Keratinocyte (primary cell): ENCODE data around the gene TMEM167A. TPM values are rescaled to one million over a fixed set of nuclear protein-coding genes. Genes with fewer than 3 reads are reported as not detected.

Source experiments
- DNase-seq: peaks from one replicate; pipeline ENCODE4 v3.0.0-alpha.2; 2011; ENCODE audit warnings: low read depth, missing footprints, low spot score
- FAIRE-seq: peaks from 2 replicates; lab custom pipeline; 2011; peaks lifted over from hg19 to GRCh38; lab: Jason Lieb, UNC
- H2AFZ ChIP-seq: 2 replicates; pipeline ENCODE4 v1.6.0; 2012; ENCODE audit warnings: low read length, control low read depth, inconsistent platforms; ENCODE audit not compliant: control insufficient read depth
- H3K27ac ChIP-seq: 2 replicates; pipeline ENCODE4 v1.5.1; 2011; ENCODE audit warnings: low read length; ENCODE audit not compliant: control insufficient read depth, insufficient read depth
- H3K27me3 ChIP-seq: 3 replicates; pipeline ENCODE4 v1.6.0; 2011; ENCODE audit warnings: low read length; ENCODE audit not compliant: control insufficient read depth, insufficient read depth; ENCODE audit errors: extremely low read depth
- H3K36me3 ChIP-seq, 2 experiments: 2 replicates in 1 of 2; 3 replicates in 1 of 2; pipeline ENCODE4 v1.5.1; 2011; ENCODE audit warnings: low read length in 2 of 2, mild to moderate bottlenecking in 1 of 2; ENCODE audit not compliant: control insufficient read depth in 2 of 2, insufficient read depth in 2 of 2; ENCODE audit errors: extremely low read depth in 1 of 2
- H3K4me1 ChIP-seq: 3 replicates; pipeline ENCODE4 v1.5.1; 2011; ENCODE audit warnings: low read length; ENCODE audit not compliant: control insufficient read depth, insufficient read depth; ENCODE audit errors: extremely low read depth
- H3K4me2 ChIP-seq: 3 replicates; pipeline ENCODE4 v1.6.0; 2011; ENCODE audit warnings: low read depth, low read length; ENCODE audit not compliant: control insufficient read depth, insufficient read depth; ENCODE audit errors: extremely low read depth
- H3K4me3 ChIP-seq, 3 experiments: fragments of 200-600 bp in 1 of 3; sonication (generic) in 1 of 3; 2 replicates in 2 of 3; 3 replicates in 1 of 3; pipeline ENCODE4 v1.5.1; 2011 to 2016; ENCODE audit warnings: low read length in 3 of 3, mild to moderate bottlenecking in 3 of 3, control low read depth in 2 of 3, inconsistent platforms in 1 of 3, low read depth in 1 of 3, mixed read lengths in 1 of 3, mixed run types in 1 of 3, moderate library complexity in 1 of 3; ENCODE audit not compliant: control insufficient read depth in 2 of 3, insufficient read depth in 2 of 3; ENCODE audit errors: extremely low read depth in 1 of 3
- H3K79me2 ChIP-seq: 2 replicates; pipeline ENCODE4 v1.6.0; 2012; ENCODE audit warnings: low read length; ENCODE audit not compliant: control insufficient read depth, insufficient read depth
- H3K9ac ChIP-seq: 3 replicates; pipeline ENCODE4 v1.6.0; 2011; ENCODE audit warnings: low read length; ENCODE audit not compliant: control insufficient read depth, insufficient read depth; ENCODE audit errors: extremely low read depth
- H3K9me1 ChIP-seq: 3 replicates; pipeline ENCODE4 v1.6.0; 2011; ENCODE audit warnings: low read length; ENCODE audit not compliant: control insufficient read depth, insufficient read depth; ENCODE audit errors: extremely low read depth
- H3K9me3 ChIP-seq: 2 replicates; pipeline ENCODE4 v1.5.1; 2012; ENCODE audit warnings: low read depth, low read length; ENCODE audit not compliant: control insufficient read depth
- H4K20me1 ChIP-seq: 3 replicates; pipeline ENCODE4 v1.6.0; 2011; ENCODE audit warnings: low read length; ENCODE audit not compliant: control insufficient read depth, insufficient read depth; ENCODE audit errors: extremely low read depth
- CTCF ChIP-seq, 3 experiments: IDR thresholded peaks in 1 of 3; conservative IDR thresholded peaks in 1 of 3; optimal IDR thresholded peaks in 1 of 3; 2 replicates in 2 of 3; 3 replicates in 1 of 3; pipeline versions ENCODE3 to v1.5.1; 2011; ENCODE audit warnings: low read length in 3 of 3, mild to moderate bottlenecking in 3 of 3, moderate library complexity in 2 of 3, control low read depth in 1 of 3, inconsistent platforms in 1 of 3; ENCODE audit not compliant: insufficient read depth in 2 of 3; ENCODE audit errors: extremely low read depth in 1 of 3
- EZH2 ChIP-seq: IDR thresholded peaks from one replicate; pipeline ENCODE4 v1.6.1; 2012; ENCODE audit warnings: inconsistent platforms, mild to moderate bottlenecking, low read length, moderate library complexity
- dilution Hi-C: fragments of 300-500 bp; cut with MboI; formaldehyde crosslinking; loops from one replicate; pipeline ENCODE4 v1.7.0; 2020; ENCODE audit warnings: low sequenced_read_pairs; ENCODE audit not compliant: extremely low pct_ligation_motif_present
- polyA plus RNA-seq, 5 experiments: library from polyadenylated mRNA; depleted of rRNA in 3 of 5; stranded (reverse) in 3 of 5; stranded (forward) in 1 of 5; unstranded in 1 of 5; fragments of >200 nt; gene quantifications; 1 replicate in 1 of 5; 2 replicates in 3 of 5; 3 replicates in 1 of 5; pipeline versions ENCODE4 v1.2.1 to v1.2.3, GENCODE V29; 2011 to 2012; ENCODE audit warnings: missing spikeins in 2 of 5, low read depth in 1 of 5, low replicate concordance in 1 of 5

The TMEM167A gene
- polyA plus RNA-seq, 1 donor (not counting 4 experiments of a cell fraction or from before 2014, with no cell fraction given), result 97.6 TPM

GRCh38 chr5:83102364-83102980 is 25.3 kb upstream of the TMEM167A start:
- FAIRE-seq, result no peak
- Histone ChIP-seq H3K9me3 (no peaks in the 10 kb centered on the region), H2AFZ (no peak overlapping the region), H3K27me3 (no peaks in the 10 kb centered on the region), H3K9me1 (no peaks in the 10 kb centered on the region), H4K20me1 (no peaks in the 10 kb centered on the region), H3K4me3 (no peak overlapping the region), H3K27ac (no peak overlapping the region), H3K36me3 (no peaks in the 10 kb centered on the region), H3K4me2 (no peak overlapping the region), H3K9ac (no peak overlapping the region), H3K79me2 (no peaks in the 10 kb centered on the region), H3K4me1 (peaks cover 17% of the 10 kb centered on the region)
- no peak for TF ChIP-seq EZH2
- no peak for TF ChIP-seq CTCF (optimal IDR thresholded peaks at IDR 0.05 in 1 of 3, IDR thresholded peaks at IDR 0.05 in 1 of 3, conservative IDR thresholded peaks at IDR 0.05 in 1 of 3; ENCODE audit: extremely low read depth in 1 of 3, insufficient read depth in 2 of 3, low read length in 3 of 3)
- DNase-seq, result no peak
- dilution Hi-C loops, result no loop called here

- dilution Hi-C loops, result no loop called here
- FAIRE-seq (peak; percentile 80), DNase-seq (no peak)
- Histone ChIP-seq H3K9me3 (no peaks in the 10 kb centered on the region), H3K27me3 (no peaks in the 10 kb centered on the region), H4K20me1 (no peaks in the 10 kb centered on the region), H3K79me2 (no peaks in the 10 kb centered on the region), H3K27ac (no peak overlapping the region), H3K9me1 (no peaks in the 10 kb centered on the region), H3K36me3 (no peaks in the 10 kb centered on the region), H3K4me1 (peaks cover 20% of the 10 kb centered on the region), H3K4me2 (peak overlapping the region; percentile 29), H3K4me3 (no peak overlapping the region), H2AFZ (no peak overlapping the region), H3K9ac (no peak overlapping the region)
- TF ChIP-seq CTCF (optimal IDR thresholded peaks at IDR 0.05 in 1 of 3, IDR thresholded peaks at IDR 0.05 in 1 of 3, conservative IDR thresholded peaks at IDR 0.05 in 1 of 3; ENCODE audit: extremely low read depth in 1 of 3, insufficient read depth in 2 of 3, low read length in 3 of 3), result no peak
- TF ChIP-seq EZH2, result no peak
Observed at GRCh38 chr5:83101514-83101913, 24.3 kb upstream of the TMEM167A start.
